ENCODE results near the gene RIMS1.

Gene RIMS1

GRCh38 chr6:72413884-72414283 is 527.5 kb downstream of the RIMS1 start:
- no peak for DNase-seq (ENCODE audit: low read depth in 2 of 2)

- no peak for DNase-seq (ENCODE audit: low read depth in 2 of 2)
These were observed 528.3 kb downstream of the RIMS1 start for GRCh38 chr6:72414657-72415056.

GRCh38 chr6:72416744-72417465 is 530.6 kb downstream of the RIMS1 start:
- DNase-seq (ENCODE audit: low read depth in 2 of 2): no peak

- no peak for DNase-seq (ENCODE audit: low read depth in 2 of 2)
These were observed 531.4 kb downstream of the RIMS1 start for GRCh38 chr6:72417759-72418158.

- no peak for DNase-seq (ENCODE audit: low read depth in 2 of 2)
These were observed 532.1 kb downstream of the RIMS1 start for GRCh38 chr6:72418495-72418894.

- DNase-seq (ENCODE audit: low read depth in 2 of 2): no peak
These were observed 533.6 kb downstream of the RIMS1 start for GRCh38 chr6:72419966-72420365.

GRCh38 chr6:72420409-72420808 is 534.1 kb downstream of the RIMS1 start:
- DNase-seq (ENCODE audit: low read depth in 2 of 2): no peak

GRCh38 chr6:72421387-72421786 is 535.0 kb downstream of the RIMS1 start:
- no peak for DNase-seq (ENCODE audit: low read depth in 2 of 2)

- no peak for DNase-seq (ENCODE audit: low read depth in 2 of 2)
These were observed 535.8 kb downstream of the RIMS1 start for GRCh38 chr6:72422171-72422570.

GRCh38 chr6:72424476-72424875 is 538.1 kb downstream of the RIMS1 start:
- DNase-seq (ENCODE audit: low read depth in 2 of 2): no peak

- no peak for DNase-seq (ENCODE audit: low read depth in 2 of 2)
These were observed 538.8 kb downstream of the RIMS1 start for GRCh38 chr6:72425003-72425681.

- no peak for DNase-seq (ENCODE audit: low read depth in 2 of 2)
These were observed 554.3 kb downstream of the RIMS1 start for GRCh38 chr6:72440611-72441010.

GRCh38 chr6:72446430-72446829 is 560.1 kb downstream of the RIMS1 start:
- no peak for DNase-seq (ENCODE audit: low read depth in 2 of 2)
